Ureter (tissue), 1 donor: ENCODE measurements around the gene SPX. TPM values are rescaled to one million over a fixed set of nuclear protein-coding genes. Genes with fewer than 3 reads are reported as not detected.

Experiments used
- DNase-seq: peaks from one replicate; pipeline ENCODE4 v3.0.0-alpha.2; 2020; ENCODE audit warnings: low spot score
- total RNA-seq: library from RNA; stranded (reverse); gene quantifications from one replicate; pipeline ENCODE4 v1.2.4, GENCODE V29; 2023
- donor health status: DM: yes; HTN: yes; CAD: no.

The SPX gene
- total RNA-seq, 1 donor from 2014 or later = not detected

DNA sequence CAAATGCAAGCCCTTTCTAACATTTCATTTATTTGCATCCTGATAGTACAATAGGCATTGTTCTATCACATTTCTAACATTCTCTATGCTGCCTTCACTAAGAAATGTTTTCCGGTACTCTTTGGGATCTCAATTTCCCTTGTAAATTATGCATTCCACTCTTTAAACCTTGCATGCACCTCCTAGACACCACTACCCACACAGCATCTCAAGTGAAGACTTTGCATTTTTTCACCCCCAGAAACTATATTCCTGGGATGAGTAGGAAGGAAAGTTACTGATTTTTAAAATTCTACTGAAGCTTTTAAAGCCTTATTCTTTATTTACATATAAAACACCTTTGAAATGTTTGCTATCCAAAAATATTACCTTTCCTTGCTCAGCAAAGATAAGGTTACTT, 51.4 kb downstream of the SPX start:
- no peak for DNase-seq

DNA sequence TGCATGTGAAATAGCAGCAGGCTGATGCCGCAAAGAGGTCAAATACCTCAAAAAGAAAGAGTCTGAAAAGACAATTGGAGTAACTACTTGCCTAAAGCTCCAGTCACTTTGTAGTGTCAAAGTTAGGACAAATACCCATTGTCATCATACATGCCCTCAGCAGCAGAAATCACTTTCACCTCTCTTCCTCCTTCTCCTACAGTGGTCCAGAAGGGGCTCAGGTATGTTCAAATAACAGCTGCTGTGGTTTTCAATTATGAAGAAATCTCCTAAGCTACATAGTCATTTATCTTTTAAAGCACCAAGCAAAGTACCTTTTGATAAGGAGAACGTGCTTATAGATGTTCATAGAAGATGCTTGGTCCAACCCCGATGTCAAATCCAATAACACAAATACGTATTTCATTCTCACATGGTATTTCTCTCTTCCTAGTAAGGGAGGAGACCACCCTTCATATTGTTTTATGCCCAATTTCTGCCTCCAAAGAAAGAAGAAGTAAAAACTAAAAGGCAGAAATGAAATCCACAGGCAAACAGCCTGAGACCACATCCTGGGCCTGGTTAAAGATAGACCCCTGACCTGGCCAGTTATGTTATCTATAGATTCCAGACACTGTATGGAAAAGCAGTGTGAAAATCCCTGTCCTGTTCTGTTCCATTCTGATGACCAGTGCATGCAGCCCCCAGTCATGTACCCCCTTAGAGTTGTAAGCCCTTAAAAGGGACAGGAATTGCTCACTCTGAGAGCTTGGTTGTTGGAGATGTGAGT, 54.8 kb downstream of the SPX start:
- DNase-seq = no peak

Other genes with a start within 250 kb of the SPX start
- not detected for gene SLCO1A2, start 191.4 kb upstream of the SPX start, total RNA-seq
- not detected for gene IAPP, start 153.4 kb upstream of the SPX start, total RNA-seq
- 29.1 TPM for gene PYROXD1, start 88.6 kb upstream of the SPX start, total RNA-seq
- 23.9 TPM for gene RECQL, start 24.7 kb upstream of the SPX start, total RNA-seq
- 33.7 TPM for gene GOLT1B, start 24.5 kb upstream of the SPX start, total RNA-seq
- 0.16 TPM for gene GYS2, start 78.6 kb downstream of the SPX start, total RNA-seq
- gene LDHB, start 131.5 kb downstream of the SPX start, total RNA-seq = 614 TPM
- 10.5 TPM for gene KCNJ8, start 248.4 kb downstream of the SPX start, total RNA-seq